Heart right ventricle (tissue), 16 donors: ENCODE measurements around the gene SPHKAP. TPM values are rescaled to one million over a fixed set of nuclear protein-coding genes. Genes with fewer than 3 reads are reported as not detected.
"Not testable (repeated sequence)": the region's sequence is repeated elsewhere in the genome, so short reads cannot be mapped to it uniquely, and the experiment has no call there.

Experiments used
- ATAC-seq, 8 donors: fragments of 200-7000 bp; cut with Tn5 transposase; one replicate each; pipeline ENCODE4 v1.9.1; 2020; ENCODE audit warnings: mild to moderate bottlenecking in 8 of 8, moderate library complexity in 8 of 8, moderate number of reproducible peaks in 1 of 8
- DNase-seq, 2 donors: peaks; one replicate each; pipeline ENCODE4 v3.0.0-alpha.2; 2020
- H3K27ac ChIP-seq, 10 donors: fragments of 200-600 bp; sonication (generic) in 2 of 10; one replicate each; pipeline versions ENCODE4 v1.5.0 to v1.8.0; 2020 to 2022; ENCODE audit warnings: mild to moderate bottlenecking in 3 of 10
- H3K27me3 ChIP-seq, 7 donors: fragments of 200-600 bp; one replicate each; pipeline ENCODE4 v1.8.0; 2021 to 2022; ENCODE audit warnings: mild to moderate bottlenecking in 2 of 7
- H3K36me3 ChIP-seq, 9 donors: fragments of 200-600 bp; sonication (generic) in 1 of 9; one replicate each; pipeline versions ENCODE4 v1.5.0 to v1.8.0; 2020 to 2022; ENCODE audit warnings: mild to moderate bottlenecking in 2 of 9
- H3K4me1 ChIP-seq, 9 donors: fragments of 200-600 bp; sonication (generic) in 1 of 9; one replicate each; pipeline versions ENCODE4 v1.5.0 to v1.8.0; 2020 to 2022; ENCODE audit warnings: mild to moderate bottlenecking in 4 of 9
- H3K4me3 ChIP-seq, 10 donors: fragments of 200-600 bp; sonication (generic) in 2 of 10; one replicate each; pipeline versions ENCODE4 v1.5.0 to v1.8.0; 2020 to 2022; ENCODE audit warnings: mild to moderate bottlenecking in 7 of 10, moderate library complexity in 2 of 10
- H3K9me3 ChIP-seq, 11 donors: fragments of 200-600 bp in 10 of 11; sonication (generic) in 2 of 11; one replicate each; pipeline versions ENCODE4 v1.5.0 to v1.8.0; 2013 to 2022; ENCODE audit warnings: mild to moderate bottlenecking in 2 of 11, control low read depth in 1 of 11, moderate library complexity in 1 of 11
- WGBS, 2 donors: extraction: QIAGEN DNeasy Blood & Tissue Kit; methylation state at CpG; one replicate each; pipeline ENCODE4 v1.1.7; 2013; ENCODE audit warnings: inconsistent platforms in 1 of 2; 5-methylcytosine and 5-hydroxymethylcytosine counted together
- intact Hi-C, 10 donors: fragments of 100-400 bp; cut with DNase I; formaldehyde crosslinking; loops; one replicate each; pipeline versions ENCODE4 v1.11.1 to v1.14.2; 2022
- polyA plus RNA-seq, 2 donors: library from polyadenylated mRNA; stranded (reverse); fragments of 200-250 nt; gene quantifications; one replicate each; pipeline ENCODE4 v1.2.3, GENCODE V29; 2013
- total RNA-seq, 10 donors: library from RNA; stranded (reverse); fragmentation: NEBNext Ultra II Directional in 3 of 10; extraction: Animal tissue kit (Norgen Biotek cat#: 25700) in 3 of 10; gene quantifications; one replicate each; pipeline versions ENCODE4 v1.2.1 to v1.2.4, GENCODE V29; 2021 to 2023
- TF ChIP-seq, protein P1 (sequence below), 9 donors: fragments of 200-600 bp; sonication (generic) in 2 of 9; IDR thresholded peaks; one replicate each; pipeline versions ENCODE4 v1.5.0 to v1.8.0; 2021 to 2022; ENCODE audit warnings: antibody characterized with exemption in 9 of 9, mild to moderate bottlenecking in 5 of 9, moderate library complexity in 1 of 9
- donor health status: Arrhythmogenic right ventricular cardiomyopathy.
- donor health status: ischemic (EF 13 %, LVEDD 7.1; RV severe dilation, severe dysfunction).
- donor health status: healthy with polysubstance abuse.
- donor health status: DM: no; HTN: yes; CAD: no.
- donor health status: DM: no; HTN: no; CAD: no.
- donor health status: ischemic (EF 25% LVEDD 6.9; RV normal size, moderate dysfunction).
- donor health status: ischemic (EF 25% LVEDD 5.7; RV mildly dilated, moderate dysfunction).
- donor health status: healthy.
- donor health status: DM: yes; HTN: yes; CAD: no.
- donor health status: Ischemic cardiomyopathy.
- donor health status: ischemic (EF 35%, LVEDD 5.7; RV mildly dilated, moderate dysfunction).
- donor health status: nonischemic (EF 11% LVEDD 7.7; RV severe dilation, severe dysfunction).
- donor health status: DM: yes; HTN: yes; CAD: no.
- donor health status: PGD.
- donor health status: ischemic (EF 29% LVEDD 5.4; RV normal size, mild dysfunction).
- donor health status: nonischemic (EF 23%, LVEDD 6.1; RV moderate dilation, normal function).

The SPHKAP gene
- total and polyA plus RNA-seq, 12 donors: 4.7 to 151 (median 101) TPM

- intact Hi-C loops: no loop called here
- WGBS, 2 donors: 18 to 22% methylated on average over 2 of the region's 2 CpGs
- no peak for ATAC-seq
- Histone ChIP-seq H3K36me3 (no peaks in the 10 kb centered on the region), H3K27me3 (no peaks in the 10 kb centered on the region), H3K4me1 (peaks cover 0 to 6% (median 0%) of the 10 kb centered on the region in 9 donors), H3K4me3 (no peak overlapping the region), H3K27ac (no peak overlapping the region), H3K9me3 (peaks cover 0 to 21% (median 7%) of the 10 kb centered on the region in 11 donors)
- DNase-seq: no peak
- TF ChIP-seq, protein P1, sequence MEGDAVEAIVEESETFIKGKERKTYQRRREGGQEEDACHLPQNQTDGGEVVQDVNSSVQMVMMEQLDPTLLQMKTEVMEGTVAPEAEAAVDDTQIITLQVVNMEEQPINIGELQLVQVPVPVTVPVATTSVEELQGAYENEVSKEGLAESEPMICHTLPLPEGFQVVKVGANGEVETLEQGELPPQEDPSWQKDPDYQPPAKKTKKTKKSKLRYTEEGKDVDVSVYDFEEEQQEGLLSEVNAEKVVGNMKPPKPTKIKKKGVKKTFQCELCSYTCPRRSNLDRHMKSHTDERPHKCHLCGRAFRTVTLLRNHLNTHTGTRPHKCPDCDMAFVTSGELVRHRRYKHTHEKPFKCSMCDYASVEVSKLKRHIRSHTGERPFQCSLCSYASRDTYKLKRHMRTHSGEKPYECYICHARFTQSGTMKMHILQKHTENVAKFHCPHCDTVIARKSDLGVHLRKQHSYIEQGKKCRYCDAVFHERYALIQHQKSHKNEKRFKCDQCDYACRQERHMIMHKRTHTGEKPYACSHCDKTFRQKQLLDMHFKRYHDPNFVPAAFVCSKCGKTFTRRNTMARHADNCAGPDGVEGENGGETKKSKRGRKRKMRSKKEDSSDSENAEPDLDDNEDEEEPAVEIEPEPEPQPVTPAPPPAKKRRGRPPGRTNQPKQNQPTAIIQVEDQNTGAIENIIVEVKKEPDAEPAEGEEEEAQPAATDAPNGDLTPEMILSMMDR (IDR thresholded peaks at IDR 0.05): no peak
Observed at GRCh38 chr2:228084717-228085116, 96.8 kb downstream of the SPHKAP start.

DNA sequence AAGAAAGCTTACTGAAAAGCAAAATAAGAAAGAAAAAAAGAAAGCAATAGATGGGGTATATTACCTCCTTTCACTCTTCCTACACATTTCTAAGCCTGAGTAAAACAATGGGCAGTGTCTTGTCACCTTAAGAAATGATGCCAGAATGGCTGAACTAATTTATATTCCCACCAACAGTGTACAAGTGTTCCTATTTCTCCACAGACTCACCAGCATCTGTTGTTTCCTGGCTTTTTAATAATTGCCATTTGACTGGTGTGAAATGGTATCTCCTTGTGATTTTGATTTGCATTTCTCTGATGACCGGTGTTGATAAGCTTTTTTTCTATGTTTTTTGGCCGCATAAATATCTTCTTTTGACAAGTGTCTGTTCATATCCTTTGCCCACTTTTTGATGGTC, 98.4 kb downstream of the SPHKAP start:
- TF ChIP-seq, protein P1 (IDR thresholded peaks at IDR 0.05): no peak
- ATAC-seq (no peak), DNase-seq (no peak)
- 88 to 93% methylated on average over 2 of the region's 2 CpGs for WGBS, 2 donors
- Histone ChIP-seq H3K4me1 (peaks cover 0 to 6% (median 0%) of the 10 kb centered on the region in 9 donors), H3K36me3 (no peaks in the 10 kb centered on the region), H3K9me3 (peaks cover 0 to 8% (median 0%) of the 10 kb centered on the region in 11 donors), H3K27me3 (no peaks in the 10 kb centered on the region), H3K27ac (no peak overlapping the region), H3K4me3 (no peak overlapping the region)
- intact Hi-C loops: no loop called here

DNA sequence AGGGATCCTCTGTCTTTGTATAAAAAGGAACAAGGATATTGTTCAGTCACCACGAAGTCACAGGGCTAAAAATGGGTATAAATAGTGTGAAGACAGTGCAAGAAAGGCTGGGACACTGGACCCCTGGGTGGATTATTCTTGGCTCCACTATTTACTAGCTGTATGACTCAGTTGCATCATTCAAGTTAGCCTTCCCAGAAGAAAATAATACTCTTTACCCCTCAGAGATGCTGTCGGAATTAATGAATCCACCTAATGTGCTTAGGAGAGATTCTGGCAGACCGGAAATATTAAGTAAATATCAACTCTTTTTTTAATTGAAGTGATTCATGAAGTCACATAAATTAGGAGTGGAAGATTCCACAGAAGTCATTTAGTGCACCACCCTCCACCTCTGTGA, 98.9 kb downstream of the SPHKAP start:
- Histone ChIP-seq H3K4me3 (no peak overlapping the region), H3K9me3 (peaks cover 0 to 8% (median 0%) of the 10 kb centered on the region in 11 donors), H3K36me3 (no peaks in the 10 kb centered on the region), H3K4me1 (peaks cover 0 to 6% (median 0%) of the 10 kb centered on the region in 9 donors), H3K27me3 (no peaks in the 10 kb centered on the region), H3K27ac (no peak overlapping the region)
- ATAC-seq (no peak), DNase-seq (no peak)
- intact Hi-C loops: no loop called here
- 76 to 81% methylated on average over 3 of the region's 3 CpGs for WGBS, 2 donors
- TF ChIP-seq, protein P1 (IDR thresholded peaks at IDR 0.05): no peak

- H3K27me3 ChIP-seq: no peaks in the 10 kb centered on the region
- intact Hi-C loops: no loop called here
- H3K27ac ChIP-seq: no peak overlapping the region
- H3K36me3 ChIP-seq: no peaks in the 10 kb centered on the region
- H3K4me3 ChIP-seq: no peak overlapping the region
- 93 to 98% methylated on average over 3 of the region's 3 CpGs for WGBS, 2 donors
- DNase-seq: no peak
- H3K9me3 ChIP-seq: peaks cover 0 to 8% (median 0%) of the 10 kb centered on the region in 11 donors
- ATAC-seq: peak in 2 of 8 donors; percentile 33 to 55
- no peaks in the 10 kb centered on the region for H3K4me1 ChIP-seq
- TF ChIP-seq, protein P1 (IDR thresholded peaks at IDR 0.05): no peak
Observed at GRCh38 chr2:228079194-228079593, 102.3 kb downstream of the SPHKAP start.

DNA sequence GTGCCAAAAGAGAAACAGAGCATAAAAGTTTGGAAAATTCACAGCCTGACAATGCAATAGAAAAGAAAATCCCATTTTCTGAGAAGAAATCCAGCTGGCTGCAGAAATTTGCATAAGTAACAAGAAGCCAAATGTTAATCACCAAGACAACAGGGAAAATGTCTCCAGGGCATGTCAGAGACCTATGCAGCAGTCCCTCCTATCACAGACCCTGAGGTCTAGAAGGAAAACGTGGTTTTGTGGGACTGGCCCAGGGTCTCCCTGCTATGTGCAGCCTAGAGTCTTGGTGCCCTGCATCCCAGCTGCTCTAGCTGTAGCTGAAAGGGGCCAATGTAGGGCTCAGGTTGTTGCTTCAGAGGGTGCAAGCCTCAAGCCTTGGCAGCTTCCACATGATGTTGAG, 104.8 kb downstream of the SPHKAP start:
- H3K36me3 ChIP-seq, H3K27me3 ChIP-seq, H3K4me3 ChIP-seq, H3K4me1 ChIP-seq, intact Hi-C loops, ATAC-seq, H3K27ac ChIP-seq, H3K9me3 ChIP-seq, DNase-seq: not testable (repeated sequence)
- whole genome bisulfite sequencing, 2 donors: 45 to 64% methylated on average over 1 of the region's 1 CpG
